HCT116 (cell line): ENCODE data around the gene C5orf63. TPM values are rescaled to one million over a fixed set of nuclear protein-coding genes. Genes with fewer than 3 reads are reported as not detected.
"Not testable (repeated sequence)": the region's sequence is repeated elsewhere in the genome, so short reads cannot be mapped to it uniquely, and the experiment has no call there.

Experiments
- ATAC-seq: fragments of 200-7000 bp; cut with Tn5 transposase; 2 replicates; pipeline ENCODE4 v1.9.1; 2020; ENCODE audit warnings: mild to moderate bottlenecking, moderate library complexity
- BruUV-seq: library from RNA; stranded (reverse); fragments of 400-500 nt; replicated peaks from 2 replicates; lab custom pipeline; 2021; lab: Mats Ljungman, UMichigan
- CTCF ChIA-PET: fragments of 300-600 bp; sonication (Branson Sonifier 250); formaldehyde crosslinking; loops from one replicate; lab custom pipeline; 2021; ENCODE audit warnings: antibody characterized with exemption; lab: Charles Lee
- POLR2A ChIA-PET: fragments of 300-600, 350-600 bp; sonication (Branson Sonifier 250); formaldehyde crosslinking; loops from one replicate; lab custom pipeline; 2021; ENCODE audit warnings: antibody characterized with exemption; lab: Charles Lee
- RAD21 ChIA-PET, 2 experiments: fragments of 300-600 bp; sonication (Branson Sonifier 250); formaldehyde crosslinking; loops; one replicate each; lab custom pipeline; 2023; ENCODE audit warnings: low total read pairs in 2 of 2; ENCODE audit not compliant: uncharacterized antibody in 2 of 2, unreplicated experiment in 2 of 2, low non-redundant PET in 1 of 2; lab: Charles Lee
- DNase-seq: peaks from one replicate; pipeline ENCODE4 v3.0.0-alpha.2; 2010; ENCODE audit warnings: low read depth, low spot score
- H2AFZ ChIP-seq: fragments of 200-600 bp; shearing (Covaris generic), sonication (generic); 2 replicates; pipeline ENCODE4 v1.6.1; 2017; ENCODE audit warnings: low read depth, mixed run types, mixed read lengths, antibody characterized with exemption, low read length; ENCODE audit not compliant: poor library complexity, severe bottlenecking
- H3K27ac ChIP-seq: 2 replicates; pipeline ENCODE4 v1.5.1; 2012; ENCODE audit warnings: low read depth, low read length
- H3K27me3 ChIP-seq: fragments of 200-600 bp; sonication (generic); 2 replicates; pipeline ENCODE4 v1.6.1; 2016; ENCODE audit warnings: mixed run types, low read length, mixed read lengths; ENCODE audit not compliant: insufficient read depth
- H3K36me3 ChIP-seq, 2 experiments: fragments of 200-500 bp in 1 of 2; fragments of 200-600 bp in 1 of 2; sonication (Bioruptor generic) in 1 of 2; sonication (generic) in 1 of 2; 2 replicates each; pipeline versions ENCODE4 v1.5.1 to v1.6.1; 2014 to 2016; ENCODE audit warnings: low read length in 2 of 2, inconsistent platforms in 1 of 2, mixed read lengths in 1 of 2, mixed run types in 1 of 2; ENCODE audit not compliant: insufficient read depth in 2 of 2, control insufficient read depth in 1 of 2
- H3K4me1 ChIP-seq, 2 experiments: fragments of 200-600 bp in 1 of 2; sonication (generic) in 1 of 2; 2 replicates each; pipeline versions ENCODE4 v1.5.1 to v1.6.1; 2012 to 2017; ENCODE audit warnings: low read length in 2 of 2, inconsistent platforms in 1 of 2, mild to moderate bottlenecking in 1 of 2, mixed read lengths in 1 of 2, mixed run types in 1 of 2, moderate library complexity in 1 of 2; ENCODE audit not compliant: insufficient read depth in 2 of 2, control insufficient read depth in 1 of 2
- H3K4me2 ChIP-seq: fragments of 200-600 bp; sonication (generic); 2 replicates; pipeline ENCODE4 v1.6.1; 2017; ENCODE audit warnings: mixed run types, low read length, mixed read lengths
- H3K4me3 ChIP-seq, 2 experiments: fragments of 200-600 bp in 1 of 2; sonication (generic) in 1 of 2; replicated peaks in 1 of 2; 2 replicates each; pipeline ENCODE4 v1.5.1; 2011 to 2016; ENCODE audit warnings: low read length in 2 of 2, control low read depth in 1 of 2, low read depth in 1 of 2, mild to moderate bottlenecking in 1 of 2, mixed read lengths in 1 of 2, mixed run types in 1 of 2
- H3K79me2 ChIP-seq: fragments of 200-600 bp; sonication (generic); 2 replicates; pipeline ENCODE4 v1.6.1; 2017; ENCODE audit warnings: mild to moderate bottlenecking, mixed run types, low read length, moderate library complexity, mixed read lengths; ENCODE audit not compliant: insufficient read depth
- H3K9ac ChIP-seq: fragments of 200-600 bp; sonication (generic); 2 replicates; pipeline ENCODE4 v1.6.1; 2016; ENCODE audit warnings: low read length, mixed read lengths
- H3K9me2 ChIP-seq: fragments of 200-600 bp; sonication (generic), shearing (Covaris generic); 2 replicates; pipeline ENCODE4 v1.6.1; 2017; ENCODE audit warnings: mixed run types, mild to moderate bottlenecking, moderate library complexity; ENCODE audit not compliant: insufficient read depth
- H3K9me3 ChIP-seq, 2 experiments: fragments of 200-500 bp in 1 of 2; fragments of 200-600 bp in 1 of 2; sonication (Bioruptor generic) in 1 of 2; sonication (generic) in 1 of 2; 2 replicates each; pipeline ENCODE4 v1.6.1; 2014 to 2017; ENCODE audit warnings: low read length in 2 of 2, mixed read lengths in 2 of 2, inconsistent platforms in 1 of 2, low read depth in 1 of 2, mild to moderate bottlenecking in 1 of 2, mixed run types in 1 of 2, moderate library complexity in 1 of 2; ENCODE audit not compliant: control insufficient read depth in 1 of 2, insufficient read depth in 1 of 2
- H4K20me1 ChIP-seq: fragments of 200-600 bp; sonication (generic), shearing (Covaris generic); 2 replicates; pipeline ENCODE4 v1.6.1; 2017; ENCODE audit warnings: mixed run types, mild to moderate bottlenecking, moderate library complexity; ENCODE audit not compliant: insufficient read depth
- CBX3 ChIP-seq: IDR thresholded peaks from 2 replicates; pipeline ENCODE4 v1.6.1; 2012; ENCODE audit warnings: low read depth
- CEBPB ChIP-seq: IDR thresholded peaks from 2 replicates; pipeline ENCODE4 v1.6.1; 2012; ENCODE audit warnings: low read depth
- JUND ChIP-seq: IDR thresholded peaks from 2 replicates; pipeline ENCODE4 v1.6.1; 2012
- SP1 ChIP-seq: IDR thresholded peaks from 2 replicates; pipeline ENCODE4 v1.6.1; 2012; ENCODE audit warnings: low read depth
- ZNF274 ChIP-seq: fragments of 200-500 bp; sonication (Bioruptor generic); IDR thresholded peaks from 2 replicates; pipeline ENCODE4 v1.6.1; 2014; ENCODE audit warnings: mild to moderate bottlenecking, low read depth, low read length, inconsistent platforms
- intact Hi-C: fragments of 100-400 bp; cut with micrococcal nuclease; formaldehyde crosslinking; loops from 2 replicates; pipeline ENCODE4 v1.10.0; 2022
- total RNA-seq: library from RNA; stranded (reverse); gene quantifications from one replicate; pipeline ENCODE4 v1.2.1, GENCODE V29; 2021; ENCODE audit not compliant: unreplicated experiment
- TF ChIP-seq, protein P1 (sequence below): IDR thresholded peaks from 2 replicates; pipeline ENCODE4 v1.6.1; 2012
- TF ChIP-seq, protein P2 (sequence below): IDR thresholded peaks from 2 replicates; pipeline ENCODE4 v1.6.1; 2012; ENCODE audit warnings: low read depth
- TF ChIP-seq, protein P3 (sequence below): IDR thresholded peaks from 2 replicates; pipeline ENCODE4 v1.6.1; 2011; ENCODE audit warnings: mild to moderate bottlenecking, low read length, moderate library complexity; ENCODE audit not compliant: insufficient replicate concordance; ENCODE audit errors: extremely low read depth

C5orf63 gene
- total RNA-seq, 1 experiment from 2014 or later: 4.4 TPM

DNA sequence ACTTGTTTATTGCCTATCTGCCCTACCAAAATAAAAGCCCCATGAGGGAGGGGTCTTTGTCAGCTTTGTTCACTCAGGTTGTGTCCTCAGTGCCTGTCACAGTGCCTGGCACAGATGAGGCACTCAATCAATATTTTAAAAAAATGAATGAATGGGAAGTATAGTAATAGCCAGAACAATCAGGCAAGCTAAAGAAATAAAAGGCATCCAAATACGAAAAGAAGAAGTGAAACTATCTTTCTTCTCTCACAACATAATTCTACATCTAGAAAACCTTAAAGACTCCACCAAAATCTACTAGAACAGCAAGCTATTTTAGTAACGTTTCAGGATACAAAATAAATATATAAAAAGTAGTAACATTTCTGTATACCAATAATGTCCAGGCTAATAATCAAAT is 37.8 kb upstream of the C5orf63 start:
- DNase-seq: no peak
- no peaks in the 10 kb centered on the region for H3K9me2 ChIP-seq
- ChIA-PET RAD21 (no interaction called here), CTCF (no interaction called here), POLR2A (no interaction called here)
- H4K20me1 ChIP-seq: no peaks in the 10 kb centered on the region
- no peaks in the 10 kb centered on the region for H3K4me1 ChIP-seq
- H2AFZ ChIP-seq: no peak overlapping the region
- intact Hi-C loops: no loop called here
- no peaks in the 10 kb centered on the region for H3K36me3 ChIP-seq
- BruUV-seq: no TSS peak
- H3K27me3 ChIP-seq: no peaks in the 10 kb centered on the region
- H3K4me3 ChIP-seq: no peak overlapping the region
- no peak for ATAC-seq
- H3K79me2 ChIP-seq: no peaks in the 10 kb centered on the region
- TF ChIP-seq SP1 (no peak), CBX3 (no peak), CEBPB (no peak), JUND (no peak), ZNF274 (no peak)
- TF ChIP-seq, protein P1, sequence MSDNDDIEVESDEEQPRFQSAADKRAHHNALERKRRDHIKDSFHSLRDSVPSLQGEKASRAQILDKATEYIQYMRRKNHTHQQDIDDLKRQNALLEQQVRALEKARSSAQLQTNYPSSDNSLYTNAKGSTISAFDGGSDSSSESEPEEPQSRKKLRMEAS: no peak
- TF ChIP-seq, protein P2, sequence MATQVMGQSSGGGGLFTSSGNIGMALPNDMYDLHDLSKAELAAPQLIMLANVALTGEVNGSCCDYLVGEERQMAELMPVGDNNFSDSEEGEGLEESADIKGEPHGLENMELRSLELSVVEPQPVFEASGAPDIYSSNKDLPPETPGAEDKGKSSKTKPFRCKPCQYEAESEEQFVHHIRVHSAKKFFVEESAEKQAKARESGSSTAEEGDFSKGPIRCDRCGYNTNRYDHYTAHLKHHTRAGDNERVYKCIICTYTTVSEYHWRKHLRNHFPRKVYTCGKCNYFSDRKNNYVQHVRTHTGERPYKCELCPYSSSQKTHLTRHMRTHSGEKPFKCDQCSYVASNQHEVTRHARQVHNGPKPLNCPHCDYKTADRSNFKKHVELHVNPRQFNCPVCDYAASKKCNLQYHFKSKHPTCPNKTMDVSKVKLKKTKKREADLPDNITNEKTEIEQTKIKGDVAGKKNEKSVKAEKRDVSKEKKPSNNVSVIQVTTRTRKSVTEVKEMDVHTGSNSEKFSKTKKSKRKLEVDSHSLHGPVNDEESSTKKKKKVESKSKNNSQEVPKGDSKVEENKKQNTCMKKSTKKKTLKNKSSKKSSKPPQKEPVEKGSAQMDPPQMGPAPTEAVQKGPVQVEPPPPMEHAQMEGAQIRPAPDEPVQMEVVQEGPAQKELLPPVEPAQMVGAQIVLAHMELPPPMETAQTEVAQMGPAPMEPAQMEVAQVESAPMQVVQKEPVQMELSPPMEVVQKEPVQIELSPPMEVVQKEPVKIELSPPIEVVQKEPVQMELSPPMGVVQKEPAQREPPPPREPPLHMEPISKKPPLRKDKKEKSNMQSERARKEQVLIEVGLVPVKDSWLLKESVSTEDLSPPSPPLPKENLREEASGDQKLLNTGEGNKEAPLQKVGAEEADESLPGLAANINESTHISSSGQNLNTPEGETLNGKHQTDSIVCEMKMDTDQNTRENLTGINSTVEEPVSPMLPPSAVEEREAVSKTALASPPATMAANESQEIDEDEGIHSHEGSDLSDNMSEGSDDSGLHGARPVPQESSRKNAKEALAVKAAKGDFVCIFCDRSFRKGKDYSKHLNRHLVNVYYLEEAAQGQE: no peak
- TF ChIP-seq, protein P3, sequence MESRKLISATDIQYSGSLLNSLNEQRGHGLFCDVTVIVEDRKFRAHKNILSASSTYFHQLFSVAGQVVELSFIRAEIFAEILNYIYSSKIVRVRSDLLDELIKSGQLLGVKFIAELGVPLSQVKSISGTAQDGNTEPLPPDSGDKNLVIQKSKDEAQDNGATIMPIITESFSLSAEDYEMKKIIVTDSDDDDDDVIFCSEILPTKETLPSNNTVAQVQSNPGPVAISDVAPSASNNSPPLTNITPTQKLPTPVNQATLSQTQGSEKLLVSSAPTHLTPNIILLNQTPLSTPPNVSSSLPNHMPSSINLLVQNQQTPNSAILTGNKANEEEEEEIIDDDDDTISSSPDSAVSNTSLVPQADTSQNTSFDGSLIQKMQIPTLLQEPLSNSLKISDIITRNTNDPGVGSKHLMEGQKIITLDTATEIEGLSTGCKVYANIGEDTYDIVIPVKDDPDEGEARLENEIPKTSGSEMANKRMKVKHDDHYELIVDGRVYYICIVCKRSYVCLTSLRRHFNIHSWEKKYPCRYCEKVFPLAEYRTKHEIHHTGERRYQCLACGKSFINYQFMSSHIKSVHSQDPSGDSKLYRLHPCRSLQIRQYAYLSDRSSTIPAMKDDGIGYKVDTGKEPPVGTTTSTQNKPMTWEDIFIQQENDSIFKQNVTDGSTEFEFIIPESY: no peak
- H3K9ac ChIP-seq: no peak overlapping the region
- no peak overlapping the region for H3K27ac ChIP-seq
- H3K9me3 ChIP-seq: no peaks in the 10 kb centered on the region
- H3K4me2 ChIP-seq: no peak overlapping the region

- H3K9me2 ChIP-seq, H3K4me2 ChIP-seq, H3K36me3 ChIP-seq, H2AFZ ChIP-seq, intact Hi-C loops, H3K9me3 ChIP-seq, H3K27ac ChIP-seq, DNase-seq, H3K4me1 ChIP-seq, H3K4me3 ChIP-seq, POLR2A ChIA-PET, BruUV-seq, CTCF ChIA-PET, RAD21 ChIA-PET, H3K27me3 ChIP-seq, H4K20me1 ChIP-seq, ATAC-seq, H3K9ac ChIP-seq, H3K79me2 ChIP-seq: not testable (repeated sequence)
Observed at GRCh38 chr5:127108624-127109260, 35.4 kb upstream of the C5orf63 start.
